HG03469 (cell line): ENCODE results near the gene USP6NL.

Experiments
- ATAC-seq: cut with Tn5 transposase; IDR thresholded peaks from one replicate; pipeline ENCODE4 v1.9.1; 2021; ENCODE audit warnings: mild to moderate bottlenecking, moderate library complexity, moderate number of reproducible peaks; ENCODE audit not compliant: unreplicated experiment

The USP6NL gene

DNA sequence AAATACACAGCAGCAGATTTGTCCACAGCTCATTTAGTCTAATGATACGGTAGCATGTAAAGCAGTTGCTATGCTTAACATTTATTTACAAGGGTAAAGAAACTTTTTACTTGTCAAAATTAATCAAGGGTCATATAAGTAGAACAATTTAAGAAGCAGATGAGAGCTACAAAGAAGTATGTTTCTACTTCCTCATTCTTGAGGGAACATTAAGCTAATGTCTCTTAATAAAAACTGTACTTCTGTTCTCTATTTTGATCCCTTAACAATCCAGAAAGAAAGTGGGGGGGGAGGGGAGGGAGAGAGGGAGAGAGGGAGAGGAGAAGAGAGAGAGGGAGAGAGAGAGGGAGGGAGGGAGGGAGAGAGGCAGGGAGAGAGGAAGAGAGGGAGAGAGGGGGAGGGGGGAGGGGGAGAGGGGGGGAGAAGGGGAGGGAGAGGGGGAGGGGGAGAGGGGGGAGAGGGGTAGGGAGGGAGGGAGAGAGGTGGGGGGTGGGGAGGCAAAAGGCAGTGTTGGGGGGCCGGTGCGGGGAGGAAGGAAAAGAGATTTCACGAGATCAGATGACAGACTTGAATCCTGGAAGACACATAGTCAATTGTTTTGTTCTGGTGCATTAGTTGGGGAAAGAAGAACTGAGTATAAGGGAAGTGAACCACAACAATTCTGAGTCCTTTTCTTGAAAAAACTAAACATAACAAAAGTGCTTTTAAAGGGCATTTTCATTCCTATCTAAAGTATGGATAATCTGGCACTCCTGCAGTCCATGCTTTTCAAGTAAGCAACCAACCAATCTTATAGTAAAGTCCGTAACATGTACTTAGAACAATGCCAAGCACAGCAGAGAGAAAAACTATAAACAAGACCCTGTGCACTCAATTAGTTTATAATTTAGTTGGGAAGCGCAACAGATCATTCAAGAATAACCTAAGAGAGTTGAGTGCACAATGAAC lies 128.0 kb downstream of the USP6NL start:
- ATAC-seq: no peak

DNA sequence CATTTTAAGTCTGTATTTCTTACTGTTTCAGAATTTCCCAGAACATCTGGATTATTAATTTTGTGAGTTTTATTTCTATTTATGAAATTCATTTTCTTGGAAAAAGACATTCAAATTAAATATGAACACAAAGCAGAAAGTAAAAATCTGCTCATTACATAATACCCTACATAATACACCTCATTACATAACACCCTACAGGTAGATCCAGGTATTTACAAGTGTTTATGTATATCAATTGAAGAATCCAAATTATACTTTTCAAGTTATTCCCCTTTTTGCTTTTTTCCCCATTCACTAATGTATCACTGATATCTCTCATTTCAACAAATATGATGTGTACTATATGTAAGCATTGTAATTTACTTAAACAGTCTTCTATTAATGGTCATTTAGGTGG lies 129.1 kb downstream of the USP6NL start:
- no peak for ATAC-seq

DNA sequence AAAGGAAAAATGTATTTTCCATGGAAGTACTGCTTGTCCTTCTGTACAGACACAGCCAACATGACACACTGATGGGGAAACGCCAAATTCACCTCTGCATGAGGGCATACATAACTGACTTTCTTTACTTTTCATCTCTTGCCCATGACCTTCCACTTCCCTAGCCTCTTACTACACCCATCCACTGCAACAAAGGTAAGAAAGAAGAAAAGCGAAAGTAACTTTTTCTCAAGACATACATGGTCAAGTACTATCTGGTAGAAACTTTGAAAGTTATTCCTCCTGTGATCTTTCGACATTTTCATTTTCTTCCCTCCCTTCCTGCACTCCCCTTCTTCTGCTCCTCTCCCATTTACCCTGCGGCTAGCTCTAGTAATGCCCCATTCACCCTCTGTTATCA lies 130.8 kb downstream of the USP6NL start:
- no peak for ATAC-seq

DNA sequence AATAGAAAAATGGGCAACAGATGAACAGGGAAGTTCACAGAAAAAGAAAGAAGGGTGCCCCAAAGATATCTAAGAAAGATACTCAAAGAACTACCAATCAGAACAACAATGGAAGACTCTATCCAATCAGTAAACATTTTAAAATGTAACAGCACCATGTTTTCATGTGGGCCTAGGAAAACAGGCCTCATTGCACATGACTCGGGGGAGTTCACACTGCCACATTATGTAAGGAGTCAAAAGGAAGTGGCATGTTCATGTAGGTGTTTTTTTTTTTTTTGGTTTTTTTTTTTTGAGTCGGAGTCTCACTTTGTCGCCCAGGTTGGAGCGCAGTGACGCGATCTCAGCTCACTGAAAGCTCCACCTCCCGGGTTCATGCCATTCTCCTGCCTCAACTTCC lies 132.2 kb downstream of the USP6NL start:
- no peak for ATAC-seq

DNA sequence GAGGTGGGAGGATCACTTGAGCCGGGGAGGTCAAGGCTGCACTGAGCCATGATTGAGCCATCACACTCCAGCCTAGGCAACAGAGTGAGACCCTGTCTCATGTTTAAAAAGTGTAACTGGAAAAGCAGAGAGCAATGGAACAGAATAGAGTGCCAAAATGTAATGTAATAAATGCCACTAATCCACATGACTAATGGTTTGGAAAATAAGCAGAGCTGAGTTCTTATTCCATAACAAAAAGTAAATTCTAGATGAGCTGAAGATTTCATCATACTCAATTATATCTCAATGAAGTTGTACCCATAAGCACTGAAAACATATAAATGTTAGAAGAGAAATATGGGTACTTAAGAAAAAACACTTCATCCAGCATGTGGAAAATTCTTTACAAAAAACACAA lies 132.6 kb downstream of the USP6NL start:
- no peak for ATAC-seq

DNA sequence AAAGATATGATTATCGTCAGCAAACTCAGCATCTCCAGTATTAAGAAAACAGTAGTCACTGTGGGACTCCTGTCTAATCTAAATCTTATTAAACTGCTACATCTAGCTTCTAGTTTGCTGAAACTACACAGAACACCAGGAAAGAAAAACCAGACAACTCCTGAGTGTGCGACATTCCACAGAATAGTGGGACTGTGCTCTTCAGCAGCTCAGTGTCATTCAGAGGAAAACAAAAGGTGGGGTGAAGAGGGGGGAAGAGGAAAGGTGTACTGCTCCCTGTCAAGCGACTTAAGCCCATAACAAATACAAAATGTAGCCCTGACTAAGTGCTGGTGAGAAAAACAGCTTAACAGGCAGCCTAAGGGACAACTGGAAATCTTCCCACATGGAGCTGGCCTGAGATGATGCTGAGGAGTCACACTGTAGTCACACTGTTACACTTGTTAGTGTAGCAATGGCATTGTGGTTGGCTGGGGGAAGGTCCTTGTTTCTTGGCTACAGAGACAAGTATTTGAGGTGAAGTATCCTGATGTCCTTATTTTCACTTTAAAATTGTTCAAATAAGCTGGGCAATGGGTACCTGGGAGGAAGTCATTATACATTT lies 135.5 kb downstream of the USP6NL start:
- ATAC-seq: no peak

DNA sequence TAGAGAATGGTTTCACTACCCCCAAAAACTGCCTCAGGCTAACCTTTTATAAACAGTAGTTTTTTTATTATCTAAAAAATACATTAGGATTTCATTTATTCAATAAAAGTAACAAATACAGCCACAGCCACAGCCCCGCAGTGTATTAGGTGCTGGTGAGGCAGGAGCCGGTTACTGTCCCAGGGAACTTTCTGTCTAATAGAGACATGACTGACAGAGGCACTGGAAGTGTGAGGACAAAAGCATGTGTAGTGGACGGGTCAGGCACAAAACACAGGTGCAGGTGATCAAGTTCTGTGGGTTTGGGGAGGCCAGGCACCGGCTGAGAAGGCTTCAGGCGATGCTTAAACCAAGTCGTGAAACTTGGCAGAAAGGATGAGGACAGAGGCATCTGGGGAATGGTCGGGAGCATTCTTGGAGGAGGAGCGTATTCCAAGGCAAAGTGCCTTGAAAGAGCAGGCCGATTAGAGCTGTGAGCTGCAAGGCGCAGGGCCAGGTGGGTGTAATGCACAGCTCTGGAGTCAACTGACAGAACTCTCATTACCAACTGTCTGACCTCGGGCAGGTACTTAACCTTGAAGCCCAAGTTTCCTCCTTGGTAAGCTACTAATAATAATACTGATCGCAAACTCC lies 138.2 kb downstream of the USP6NL start:
- ATAC-seq: no peak

DNA sequence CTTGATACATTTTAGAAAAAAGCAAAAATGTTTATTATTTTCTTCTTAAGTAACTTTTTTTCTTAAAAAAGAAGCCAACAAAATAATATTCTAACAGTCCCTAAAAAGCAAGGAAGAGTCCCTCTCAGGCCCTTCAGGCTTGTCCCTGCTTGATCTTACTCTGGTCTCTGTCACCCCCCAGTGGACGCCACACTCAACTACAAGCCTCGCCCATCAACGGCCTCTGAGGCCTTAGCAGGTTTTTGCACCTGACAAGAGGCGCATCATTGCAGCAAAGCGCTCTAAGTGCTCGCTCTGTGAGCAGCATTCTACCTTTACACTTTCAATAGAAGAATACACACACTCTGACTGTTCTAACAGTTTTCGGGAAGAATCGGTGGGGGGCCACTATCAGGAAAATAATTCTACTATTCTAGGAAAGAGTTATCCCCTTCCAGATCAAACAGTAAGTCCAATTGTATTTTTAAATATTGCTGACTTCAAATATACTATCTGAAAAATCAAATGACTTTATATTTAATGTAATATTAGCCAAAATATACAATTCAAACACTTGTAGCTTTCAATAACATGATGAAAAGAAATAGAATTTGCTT lies 139.2 kb downstream of the USP6NL start:
- peak; percentile 70 for ATAC-seq

DNA sequence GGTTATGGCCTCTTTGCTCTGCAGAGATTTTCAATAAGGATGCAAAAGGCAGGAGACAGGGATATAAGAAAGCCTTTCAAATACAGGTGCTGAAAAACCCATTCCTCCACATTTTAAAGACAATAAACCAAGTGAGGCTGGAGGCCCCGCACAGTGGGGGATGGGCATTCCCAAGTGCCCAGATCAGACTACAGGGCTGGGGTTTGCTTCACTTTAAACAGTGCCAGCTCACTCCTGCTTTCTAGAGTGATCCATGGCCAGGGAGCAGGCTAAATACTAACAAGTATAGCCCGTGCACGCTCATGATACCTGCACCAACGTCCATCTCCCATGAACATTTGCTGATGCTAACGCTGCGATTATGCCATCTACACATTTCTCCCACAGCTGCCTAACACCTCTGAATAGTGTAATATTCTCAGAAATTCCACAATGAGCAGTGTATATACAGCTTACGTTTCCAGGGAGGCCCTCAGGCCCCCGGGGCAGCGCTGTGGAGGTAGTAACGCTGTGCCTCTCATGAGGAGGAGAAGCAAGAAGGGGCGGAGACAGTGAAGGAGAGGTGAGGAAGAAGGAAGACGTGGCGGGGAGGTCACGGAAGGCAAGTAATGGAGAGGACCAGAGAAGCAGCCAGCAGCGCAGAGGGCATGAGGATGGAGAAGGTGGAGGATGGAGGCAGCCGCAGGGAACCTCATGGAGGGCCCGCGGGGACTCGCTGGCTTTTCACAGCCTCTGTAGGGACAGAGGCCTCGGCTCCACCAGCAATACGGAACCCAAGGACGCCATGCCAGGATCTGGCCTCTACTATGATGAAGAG lies 141.7 kb downstream of the USP6NL start:
- no peak for ATAC-seq

DNA sequence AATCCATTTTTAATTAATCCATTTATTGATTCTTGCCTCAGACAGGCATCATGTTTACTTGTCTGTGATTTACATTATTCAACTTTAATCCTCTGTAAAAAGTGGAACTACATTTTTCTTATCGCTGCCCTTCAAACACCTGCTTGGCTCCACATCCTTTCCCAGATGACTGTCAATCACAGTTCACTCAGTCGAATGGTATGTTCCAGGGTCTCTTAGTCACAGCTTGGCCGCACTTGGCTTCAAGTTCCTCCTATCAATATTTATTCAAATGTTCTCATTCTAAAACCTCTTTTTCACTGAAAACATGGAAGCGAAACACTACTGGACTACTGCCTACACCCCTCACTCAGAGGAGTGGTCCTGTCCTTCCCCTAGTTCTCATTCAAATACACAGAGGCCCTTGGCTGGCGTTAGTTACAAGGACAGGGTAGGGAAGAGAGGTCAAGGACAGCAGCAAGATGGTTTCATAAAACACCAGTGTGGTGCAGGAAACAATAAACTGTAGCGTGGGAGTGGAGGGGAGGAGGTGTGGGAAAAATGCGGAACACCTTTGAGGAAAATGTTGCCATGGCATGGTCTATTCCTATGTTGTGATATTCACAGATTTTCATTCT lies 143.2 kb downstream of the USP6NL start:
- no peak for ATAC-seq

DNA sequence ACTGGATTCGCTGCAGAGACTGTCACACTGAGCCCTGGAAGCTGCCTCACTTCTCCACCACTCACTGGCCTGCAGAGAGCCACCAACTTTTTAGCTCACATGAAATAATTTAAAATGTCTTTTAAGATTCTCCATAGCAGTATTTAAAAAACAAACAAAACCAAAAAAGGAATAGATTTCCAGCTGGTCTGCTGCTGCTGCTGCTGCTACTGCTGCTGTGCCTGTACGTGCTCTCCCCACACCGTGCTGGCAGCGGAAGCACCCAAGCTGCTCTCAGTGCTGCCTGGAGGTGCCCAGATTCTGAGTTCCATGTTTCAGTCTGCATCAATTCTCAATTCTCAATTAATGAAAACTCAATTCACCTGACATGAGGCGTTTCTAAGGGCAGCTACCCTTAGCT lies 146.0 kb downstream of the USP6NL start:
- no peak for ATAC-seq

DNA sequence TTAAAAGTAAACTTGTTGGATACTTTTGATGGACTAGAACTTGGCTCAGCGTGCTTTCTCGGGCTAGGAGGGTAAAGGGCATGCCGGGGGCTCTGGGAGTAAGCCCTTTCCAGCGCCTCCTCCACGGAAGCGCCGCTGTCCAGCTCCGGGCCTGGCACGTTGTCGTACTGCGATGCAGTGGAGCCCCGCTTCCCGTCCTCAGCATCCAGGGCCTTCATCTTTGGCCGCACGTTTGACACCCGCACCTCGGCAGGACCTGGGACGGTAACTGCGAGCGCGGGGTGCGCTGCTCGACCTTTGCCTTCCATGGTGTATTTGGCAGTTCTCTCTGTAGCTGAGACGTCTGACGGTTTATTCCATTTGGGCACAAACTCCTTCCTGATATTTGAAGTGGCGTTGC lies 148.3 kb downstream of the USP6NL start:
- no peak for ATAC-seq

DNA sequence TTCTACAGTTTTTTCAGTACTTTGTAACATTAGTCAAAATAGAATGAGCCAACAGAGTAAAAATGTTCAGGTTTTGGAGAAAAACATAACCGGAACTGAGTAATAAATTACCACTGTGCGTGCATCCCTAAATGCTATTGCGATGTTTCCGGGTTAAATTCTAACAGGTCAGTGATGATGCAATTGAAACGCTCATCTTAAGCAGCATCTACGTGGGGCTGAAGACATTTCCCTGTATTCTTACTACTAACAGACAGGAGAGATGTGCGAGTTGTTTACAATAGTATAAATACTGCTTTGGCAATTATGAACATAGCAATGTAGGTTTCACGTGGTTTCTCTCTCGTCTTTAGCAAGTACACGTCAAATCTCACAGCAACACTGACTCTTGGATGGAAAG lies 149.4 kb downstream of the USP6NL start:
- no peak for ATAC-seq

DNA sequence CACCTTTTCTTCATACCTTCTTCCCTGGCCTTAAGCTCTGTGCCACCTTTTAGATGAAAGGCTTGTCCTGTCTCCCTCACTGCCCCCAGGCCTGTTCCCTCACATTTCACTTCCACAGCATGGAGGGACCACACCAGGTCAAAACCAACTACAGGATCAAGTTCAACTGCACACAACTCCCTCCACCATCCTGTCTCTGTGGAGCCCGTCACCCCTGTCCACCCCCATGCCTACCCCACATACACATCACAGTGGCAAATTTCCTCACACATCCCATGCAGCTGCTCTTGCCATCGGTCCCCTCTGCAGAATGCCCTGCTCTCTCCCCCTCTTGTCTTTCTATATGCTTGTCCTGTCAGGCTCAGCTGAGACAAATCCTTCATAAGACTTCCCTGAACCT lies 154.1 kb downstream of the USP6NL start:
- ATAC-seq: no peak

DNA sequence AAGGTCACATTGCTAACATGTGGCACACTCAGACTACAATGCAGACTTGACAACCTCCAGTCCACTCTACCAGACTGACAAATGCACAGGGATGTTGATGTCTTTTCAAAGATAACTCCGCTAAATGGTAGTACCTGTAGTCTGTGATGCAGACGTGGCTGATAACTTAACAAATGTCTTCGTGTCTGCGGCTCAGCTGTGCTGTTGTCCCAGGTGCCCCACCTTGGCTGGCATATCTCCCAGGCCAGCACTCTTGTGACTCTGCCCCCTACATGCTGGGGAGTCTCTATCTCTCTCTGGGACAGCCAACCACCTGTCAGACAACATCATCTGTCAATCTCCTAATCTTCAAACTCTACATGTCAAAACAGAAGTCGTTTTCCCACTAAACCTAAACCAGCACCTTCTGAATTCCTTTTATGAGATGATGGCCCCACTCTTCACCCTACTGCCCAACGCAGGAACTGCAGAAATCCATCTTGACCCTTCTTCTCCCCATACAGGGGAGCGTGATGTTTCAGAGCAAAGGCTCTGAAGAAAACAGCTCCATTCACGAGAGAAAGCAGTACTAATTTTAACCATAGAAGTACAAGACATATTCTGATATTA lies 156.4 kb downstream of the USP6NL start:
- ATAC-seq: no peak

DNA sequence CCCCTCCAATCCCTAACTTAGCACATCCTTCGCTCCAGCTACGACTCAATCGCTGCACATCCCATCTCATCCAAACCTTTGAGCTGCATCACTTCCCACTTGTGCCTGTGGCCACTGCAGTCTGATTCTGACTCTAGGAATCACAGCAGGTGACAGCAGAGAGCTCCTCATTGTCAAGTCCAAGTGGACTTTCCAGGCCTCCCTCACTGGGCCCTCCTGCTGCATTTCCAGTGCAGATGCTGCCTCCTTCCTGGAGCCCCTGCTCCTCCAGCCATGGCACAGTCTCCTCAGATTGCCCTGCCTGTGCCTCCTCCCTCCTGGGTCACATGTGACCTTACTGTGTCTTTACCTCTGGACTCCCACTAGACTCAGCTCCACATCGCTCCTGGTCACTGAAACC lies 157.3 kb downstream of the USP6NL start:
- no peak for ATAC-seq

DNA sequence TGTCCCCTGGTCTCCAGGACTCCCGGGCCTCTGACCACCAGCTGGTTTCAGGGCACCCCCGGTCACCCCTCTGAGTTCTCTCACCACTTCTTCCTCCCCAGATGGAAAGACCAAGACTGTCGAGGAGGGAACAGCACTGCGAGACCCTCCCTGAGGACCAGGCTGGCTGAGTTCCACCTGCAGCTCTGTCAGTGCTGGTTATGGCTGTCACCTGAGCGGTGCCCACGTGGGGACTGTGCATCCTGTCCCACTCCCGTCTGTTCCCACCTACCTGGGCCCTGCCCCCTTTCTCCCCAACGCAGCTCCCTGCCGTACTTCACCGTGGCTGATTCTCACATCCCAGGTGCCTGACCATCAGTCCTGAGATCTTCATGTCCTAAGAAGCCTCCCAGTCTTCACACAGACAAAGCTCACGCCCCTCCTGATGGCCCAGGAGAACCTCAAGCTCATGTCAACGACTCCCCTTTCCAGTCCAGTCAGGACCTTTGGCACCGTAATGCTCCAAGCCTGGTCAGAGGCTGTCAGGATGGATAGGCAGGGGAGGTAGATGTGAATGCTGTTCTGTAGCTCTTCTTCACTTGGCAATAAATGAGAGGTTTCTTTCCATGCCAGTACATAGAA lies 159.7 kb downstream of the USP6NL start:
- no peak for ATAC-seq

DNA sequence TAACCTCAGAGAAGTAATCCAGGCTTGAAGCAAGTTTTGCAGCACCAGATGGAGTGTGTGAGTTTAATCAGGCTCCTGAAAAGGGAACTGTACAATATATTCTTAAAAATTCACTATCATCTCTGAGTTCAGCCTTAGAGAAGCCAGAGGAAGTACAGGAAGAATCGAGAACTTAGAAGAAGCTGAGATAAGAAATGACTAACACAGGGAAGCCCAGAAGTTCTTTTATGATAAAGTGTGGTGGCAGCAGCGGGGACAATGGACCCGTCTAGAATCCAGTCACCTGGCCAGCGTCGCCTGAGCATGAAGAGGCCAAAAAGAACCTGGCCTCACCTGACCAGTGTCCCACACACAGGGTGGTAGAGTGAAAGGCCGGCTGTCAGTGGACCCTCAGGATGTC lies 161.0 kb downstream of the USP6NL start:
- no peak for ATAC-seq

DNA sequence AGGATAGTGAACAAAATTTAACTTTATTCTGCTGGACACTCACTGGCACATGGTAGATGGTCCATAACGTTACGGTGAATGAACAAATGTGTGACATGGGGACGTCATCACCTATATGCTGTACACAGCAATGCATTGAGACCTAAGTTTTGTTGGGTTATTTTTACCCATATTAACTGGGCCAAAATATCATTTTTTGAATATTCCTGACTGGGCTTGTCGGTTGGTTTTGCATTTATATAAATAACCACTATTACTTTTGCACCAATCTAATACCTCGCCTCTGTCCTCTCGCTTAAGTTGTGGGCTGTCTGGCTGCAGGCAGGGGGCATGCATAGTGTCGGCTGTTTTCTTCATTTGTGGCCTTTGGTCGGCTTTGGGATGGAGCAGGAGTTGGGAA lies 161.7 kb downstream of the USP6NL start:
- ATAC-seq: no peak
